OCI-LY1 (cell line): Measurements from ENCODE around the gene PIP4K2A.

ENCODE experiments used
- H2AFZ ChIP-seq: fragments of 200-600 bp; sonication (generic), shearing (Covaris generic); 2 replicates; pipeline ENCODE4 v1.6.0; 2014; ENCODE audit warnings: antibody characterized with exemption, mild to moderate bottlenecking, low read length
- H3F3A ChIP-seq: fragments of 200-600 bp; sonication (generic), shearing (Covaris generic); 2 replicates; pipeline ENCODE4 v1.6.0; 2014; ENCODE audit warnings: mild to moderate bottlenecking, antibody characterized with exemption, low read length, moderate library complexity; ENCODE audit not compliant: insufficient read depth
- H3K27ac ChIP-seq: fragments of 200-600 bp; sonication (generic); 2 replicates; pipeline ENCODE4 v1.5.1; 2014; ENCODE audit warnings: low read length, mixed run types, mild to moderate bottlenecking, low read depth; ENCODE audit not compliant: poor library complexity, severe bottlenecking
- H3K27me3 ChIP-seq: fragments of 200-600 bp; sonication (generic); 2 replicates; pipeline ENCODE4 v1.6.0; 2014; ENCODE audit warnings: antibody characterized with exemption, mild to moderate bottlenecking, low read length, moderate library complexity; ENCODE audit not compliant: insufficient read depth
- H3K36me3 ChIP-seq: fragments of 200-600 bp; sonication (generic); 2 replicates; pipeline ENCODE4 v1.6.1; 2014; ENCODE audit warnings: mild to moderate bottlenecking, antibody characterized with exemption, low read length, moderate library complexity, mixed read lengths; ENCODE audit not compliant: insufficient read depth
- H3K4me1 ChIP-seq: fragments of 200-600 bp; sonication (generic); 2 replicates; pipeline ENCODE4 v1.5.1; 2014; ENCODE audit warnings: mild to moderate bottlenecking, low read length, moderate library complexity; ENCODE audit not compliant: insufficient read depth, severe bottlenecking
- H3K4me2 ChIP-seq: fragments of 200-600 bp; sonication (generic), shearing (Covaris generic); 2 replicates; pipeline ENCODE4 v1.6.1; 2014; ENCODE audit warnings: low read length
- H3K4me3 ChIP-seq: fragments of 200-600 bp; sonication (generic); 2 replicates; pipeline ENCODE4 v1.5.1; 2014; ENCODE audit warnings: low read length, low read depth, mild to moderate bottlenecking, mixed read lengths; ENCODE audit not compliant: poor library complexity, severe bottlenecking
- H3K79me2 ChIP-seq: fragments of 200-600 bp; shearing (Covaris generic); 2 replicates; pipeline ENCODE4 v1.6.1; 2016; ENCODE audit warnings: mixed run types, low read length, mixed read lengths; ENCODE audit not compliant: insufficient read depth
- H3K9ac ChIP-seq: fragments of 200-600 bp; sonication (generic), shearing (Covaris generic); 2 replicates; pipeline ENCODE4 v1.6.1; 2014; ENCODE audit warnings: mild to moderate bottlenecking, low read length, mixed read lengths
- H3K9me2 ChIP-seq: fragments of 200-600 bp; sonication (generic), shearing (Covaris generic); 2 replicates; pipeline ENCODE4 v1.6.1; 2014; ENCODE audit warnings: low read depth, mild to moderate bottlenecking, low read length, mixed read lengths
- H3K9me3 ChIP-seq: fragments of 200-600 bp; shearing (Covaris generic); 2 replicates; pipeline ENCODE4 v1.6.1; 2014; ENCODE audit warnings: low read length, mixed read lengths
- H4K20me1 ChIP-seq: fragments of 200-600 bp; sonication (generic), shearing (Covaris generic); 2 replicates; pipeline ENCODE4 v1.6.0; 2016; ENCODE audit warnings: mild to moderate bottlenecking, low read length; ENCODE audit not compliant: insufficient read depth
- CTCF ChIP-seq: fragments of 200-600 bp; sonication (generic), shearing (Covaris generic); IDR thresholded peaks from 2 replicates; pipeline ENCODE4 v1.5.1; 2017; ENCODE audit warnings: mild to moderate bottlenecking, antibody characterized with exemption, low read length, moderate library complexity, mixed read lengths
- EZH2 ChIP-seq: fragments of 200-600 bp; sonication (generic), shearing (Covaris generic); IDR thresholded peaks from 2 replicates; pipeline ENCODE4 v1.8.0; 2017; ENCODE audit warnings: borderline replicate concordance, mixed run types, mild to moderate bottlenecking, antibody characterized with exemption, low read length, moderate library complexity, mixed read lengths

The PIP4K2A gene

GRCh38 chr10:22714479-22715289 lies at the start of gene PIP4K2A:
Gene PIP4K2A (minus strand): TSS chr10:22714578. CDS start chr10:22714326, 252 bp downstream.
- Histone ChIP-seq H3K27me3 (no peaks in the 10 kb centered on the region; the same call in 1 of the 2 replicates), H3K27ac (no peak within 1 kb of the TSS), H3K9me3 (no peaks in the 10 kb centered on the region), H3K4me3 (peak within 1 kb of the TSS; percentile 94), H2AFZ (peak within 1 kb of the TSS; percentile 88; the same call in 1 of the 2 replicates), H3K9me2 (no peaks in the 10 kb centered on the region), H4K20me1 (0 out of 2 replicates have a peak, but pooled peaks cover 6% of the 10 kb centered on the region), H3K4me1 (peaks cover 29% of the 10 kb centered on the region), H3K9ac (peak within 1 kb of the TSS; percentile 88), H3F3A (no peaks in the 10 kb centered on the region), H3K36me3 (no peaks in the 10 kb centered on the region), H3K79me2 (no peaks in the 10 kb centered on the region), H3K4me2 (peak within 1 kb of the TSS; percentile 87)
- no peak for TF ChIP-seq EZH2
- TF ChIP-seq CTCF: no peak

GRCh38 chr10:22761569-22762220 lies 47.3 kb upstream of the PIP4K2A start:
- Histone ChIP-seq H3K9ac (no peak overlapping the region), H3K27ac (no peak overlapping the region), H3F3A (no peaks in the 10 kb centered on the region), H3K9me2 (no peaks in the 10 kb centered on the region), H3K36me3 (no peaks in the 10 kb centered on the region), H3K9me3 (no peaks in the 10 kb centered on the region), H3K4me1 (no peaks in the 10 kb centered on the region), H4K20me1 (no peaks in the 10 kb centered on the region), H3K4me3 (no peak overlapping the region), H3K79me2 (no peaks in the 10 kb centered on the region), H2AFZ (no peak overlapping the region), H3K4me2 (no peak overlapping the region), H3K27me3 (no peaks in the 10 kb centered on the region)
- no peak for TF ChIP-seq EZH2
- no peak for TF ChIP-seq CTCF

GRCh38 chr10:22760025-22760424 lies 45.6 kb upstream of the PIP4K2A start:
- Histone ChIP-seq H3K4me2 (no peak overlapping the region), H3K4me3 (no peak overlapping the region), H3K79me2 (no peaks in the 10 kb centered on the region), H3K36me3 (no peaks in the 10 kb centered on the region), H3K9me2 (no peaks in the 10 kb centered on the region), H4K20me1 (no peaks in the 10 kb centered on the region), H3K4me1 (no peaks in the 10 kb centered on the region), H3K9ac (no peak overlapping the region), H3K27me3 (no peaks in the 10 kb centered on the region), H2AFZ (no peak overlapping the region), H3K27ac (no peak overlapping the region), H3K9me3 (no peaks in the 10 kb centered on the region), H3F3A (no peaks in the 10 kb centered on the region)
- TF ChIP-seq CTCF (no peak), EZH2 (no peak)
